GM20000 (cell line): ENCODE results near the gene HAUS3.

Experiments used
- DNase-seq: peaks from one replicate; pipeline ENCODE4 v3.0.0; 2012; ENCODE audit warnings: low spot score
- TF ChIP-seq, protein P1 (sequence below): IDR thresholded peaks from 2 replicates; pipeline ENCODE4 v1.5.1; 2012; ENCODE audit warnings: mild to moderate bottlenecking, control low read depth; ENCODE audit errors: extremely low read depth, missing control alignments

HAUS3 gene

DNA sequence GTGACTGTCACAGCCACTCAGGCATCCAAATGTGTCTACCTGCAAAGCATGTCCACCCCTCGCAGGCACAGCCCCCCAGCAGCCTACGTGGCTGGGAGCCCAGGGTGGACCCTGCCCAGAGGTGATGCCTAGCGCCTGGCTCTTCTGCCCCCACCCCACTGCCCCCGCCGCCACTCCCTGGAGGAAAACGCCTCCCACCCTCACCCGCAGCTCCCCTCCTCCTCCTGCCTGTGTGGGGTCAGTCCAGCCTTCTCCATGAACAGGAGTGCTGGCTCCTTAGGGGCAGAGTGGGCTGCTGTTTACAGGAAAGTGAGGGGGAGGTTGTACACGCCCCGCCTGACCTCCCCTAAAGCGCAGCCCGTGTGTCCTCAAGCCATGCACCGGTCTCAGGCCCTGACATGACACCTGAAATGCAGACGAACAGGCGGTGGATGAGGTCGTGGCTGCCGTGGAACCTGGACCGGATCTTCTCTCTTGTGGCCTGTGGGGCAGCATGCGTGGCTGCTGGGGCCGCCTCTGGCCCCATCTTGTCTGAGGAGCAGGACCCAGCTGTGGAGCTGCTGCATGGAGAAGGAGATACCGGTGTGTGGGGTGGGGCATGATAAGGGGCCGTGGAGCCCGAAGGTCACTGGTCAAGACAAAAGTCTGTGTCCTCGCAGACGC is 31.9 kb upstream of the HAUS3 start:
- DNase-seq = no peak

DNA sequence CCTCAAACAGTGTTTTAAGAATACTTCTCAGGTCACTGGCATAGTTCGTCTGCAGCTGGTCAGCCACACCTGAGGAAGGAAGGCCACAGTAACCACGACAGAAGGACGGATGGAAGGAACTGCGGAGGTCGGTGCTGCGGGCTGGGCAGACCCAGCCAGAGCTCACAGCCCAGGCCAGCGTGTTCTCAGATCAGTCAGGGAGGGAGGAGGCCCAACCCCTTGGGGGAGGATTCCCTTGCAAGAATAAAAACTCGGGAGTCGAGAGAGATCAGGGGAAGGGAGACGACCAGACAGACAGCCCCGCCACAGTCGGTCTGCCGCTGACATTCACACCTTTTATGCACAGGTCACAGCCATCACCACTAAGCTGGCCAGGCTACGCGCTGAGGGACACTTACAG is 31.3 kb upstream of the HAUS3 start:
- no peak for DNase-seq
- TF ChIP-seq, protein P1, sequence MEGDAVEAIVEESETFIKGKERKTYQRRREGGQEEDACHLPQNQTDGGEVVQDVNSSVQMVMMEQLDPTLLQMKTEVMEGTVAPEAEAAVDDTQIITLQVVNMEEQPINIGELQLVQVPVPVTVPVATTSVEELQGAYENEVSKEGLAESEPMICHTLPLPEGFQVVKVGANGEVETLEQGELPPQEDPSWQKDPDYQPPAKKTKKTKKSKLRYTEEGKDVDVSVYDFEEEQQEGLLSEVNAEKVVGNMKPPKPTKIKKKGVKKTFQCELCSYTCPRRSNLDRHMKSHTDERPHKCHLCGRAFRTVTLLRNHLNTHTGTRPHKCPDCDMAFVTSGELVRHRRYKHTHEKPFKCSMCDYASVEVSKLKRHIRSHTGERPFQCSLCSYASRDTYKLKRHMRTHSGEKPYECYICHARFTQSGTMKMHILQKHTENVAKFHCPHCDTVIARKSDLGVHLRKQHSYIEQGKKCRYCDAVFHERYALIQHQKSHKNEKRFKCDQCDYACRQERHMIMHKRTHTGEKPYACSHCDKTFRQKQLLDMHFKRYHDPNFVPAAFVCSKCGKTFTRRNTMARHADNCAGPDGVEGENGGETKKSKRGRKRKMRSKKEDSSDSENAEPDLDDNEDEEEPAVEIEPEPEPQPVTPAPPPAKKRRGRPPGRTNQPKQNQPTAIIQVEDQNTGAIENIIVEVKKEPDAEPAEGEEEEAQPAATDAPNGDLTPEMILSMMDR = no peak

More for the DNA sequence above, 31.9 kb upstream of the HAUS3 start:
- TF ChIP-seq, protein P1 = no peak

DNA sequence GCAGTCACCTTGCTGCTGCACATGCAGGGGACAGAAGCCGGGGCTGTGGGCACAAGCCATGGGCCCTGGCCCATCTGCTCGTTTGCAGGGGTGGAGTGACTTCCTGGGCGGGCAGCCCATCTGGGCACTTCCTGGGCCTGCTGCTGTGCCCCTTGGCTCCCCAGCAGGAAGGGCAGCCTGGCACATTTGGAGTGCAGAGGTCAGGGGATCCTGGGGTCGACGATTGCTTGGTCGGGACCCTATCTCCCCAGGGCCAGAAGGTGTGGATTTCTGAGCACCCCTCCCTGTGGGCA is 30.9 kb upstream of the HAUS3 start:
- DNase-seq = no peak
- TF ChIP-seq, protein P1 = no peak

DNA sequence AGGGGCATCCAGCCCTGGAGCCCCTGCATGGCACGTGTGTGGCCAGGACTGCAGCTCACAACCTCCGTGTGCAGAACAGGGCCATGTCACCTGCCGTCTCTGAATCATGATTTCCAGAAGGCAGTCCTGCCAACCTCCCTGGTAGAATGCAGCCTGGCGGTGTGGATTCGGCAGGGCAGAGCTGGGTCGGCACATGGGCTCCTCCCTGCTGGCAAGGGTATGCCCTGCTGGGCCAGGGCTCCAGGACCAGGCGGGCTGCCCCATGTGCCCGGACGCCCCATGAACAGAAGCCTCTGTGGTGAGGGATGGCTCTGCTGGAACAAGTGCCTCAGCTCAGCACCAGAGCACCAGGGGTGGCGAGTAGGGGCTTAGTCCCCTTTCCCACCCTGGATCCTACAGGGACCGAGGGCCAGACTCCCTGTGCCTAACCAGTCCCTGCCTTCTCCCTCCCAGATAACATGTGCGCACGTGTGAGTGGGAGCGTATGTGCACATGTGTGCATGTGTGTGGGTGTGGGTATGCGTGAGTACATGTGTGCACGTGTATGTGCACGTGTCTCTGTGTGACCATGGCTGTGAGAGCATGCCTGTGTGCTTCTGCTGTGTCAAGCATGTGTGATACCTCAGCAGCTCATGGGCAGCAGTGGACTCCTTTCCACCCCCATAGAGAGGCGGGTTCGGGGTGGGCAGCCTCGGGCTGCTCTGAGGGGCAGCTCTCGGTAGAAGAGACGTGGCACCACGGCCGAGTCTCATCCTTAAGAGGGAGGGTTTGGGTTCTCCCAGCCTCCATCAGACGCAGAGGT is 30.3 kb upstream of the HAUS3 start:
- TF ChIP-seq, protein P1 = no peak
- no peak for DNase-seq

DNA sequence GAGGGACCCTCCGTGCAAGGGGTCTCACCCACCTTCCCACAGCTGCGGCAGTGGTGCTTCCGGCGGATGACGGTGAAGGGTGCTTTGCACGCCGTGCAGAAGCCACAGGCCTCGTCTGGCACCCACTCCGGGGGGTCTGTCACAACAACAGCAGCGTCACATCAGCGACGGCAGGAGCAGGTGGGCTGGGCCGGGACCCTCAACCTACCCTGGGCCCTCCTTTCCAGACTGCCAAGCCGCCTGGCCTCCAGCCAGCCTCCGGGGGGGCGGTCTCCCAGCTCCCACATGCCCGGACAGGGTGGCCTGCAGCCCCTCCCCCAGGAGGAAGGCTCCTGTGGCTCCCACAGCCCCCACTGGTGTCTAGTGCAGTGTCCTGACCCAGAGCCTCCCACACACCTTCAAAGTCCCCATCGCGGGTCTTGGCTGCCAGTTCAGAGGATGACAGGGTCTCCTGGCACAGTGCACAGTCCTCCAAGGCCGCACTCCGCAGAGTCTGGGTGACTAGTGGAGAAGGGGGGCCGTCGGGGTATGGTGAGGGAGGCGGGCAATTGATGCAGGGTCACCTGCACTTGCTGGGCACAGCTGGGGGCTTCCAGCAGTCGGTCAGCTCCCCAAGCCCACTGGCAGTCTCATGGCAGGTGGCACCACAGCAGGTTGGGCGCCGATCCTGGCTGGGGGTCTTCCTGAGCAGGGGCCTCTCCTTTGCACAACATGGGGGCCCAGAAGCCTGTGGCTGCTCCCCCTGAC is 29.5 kb upstream of the HAUS3 start:
- DNase-seq = no peak
- TF ChIP-seq, protein P1 = no peak

DNA sequence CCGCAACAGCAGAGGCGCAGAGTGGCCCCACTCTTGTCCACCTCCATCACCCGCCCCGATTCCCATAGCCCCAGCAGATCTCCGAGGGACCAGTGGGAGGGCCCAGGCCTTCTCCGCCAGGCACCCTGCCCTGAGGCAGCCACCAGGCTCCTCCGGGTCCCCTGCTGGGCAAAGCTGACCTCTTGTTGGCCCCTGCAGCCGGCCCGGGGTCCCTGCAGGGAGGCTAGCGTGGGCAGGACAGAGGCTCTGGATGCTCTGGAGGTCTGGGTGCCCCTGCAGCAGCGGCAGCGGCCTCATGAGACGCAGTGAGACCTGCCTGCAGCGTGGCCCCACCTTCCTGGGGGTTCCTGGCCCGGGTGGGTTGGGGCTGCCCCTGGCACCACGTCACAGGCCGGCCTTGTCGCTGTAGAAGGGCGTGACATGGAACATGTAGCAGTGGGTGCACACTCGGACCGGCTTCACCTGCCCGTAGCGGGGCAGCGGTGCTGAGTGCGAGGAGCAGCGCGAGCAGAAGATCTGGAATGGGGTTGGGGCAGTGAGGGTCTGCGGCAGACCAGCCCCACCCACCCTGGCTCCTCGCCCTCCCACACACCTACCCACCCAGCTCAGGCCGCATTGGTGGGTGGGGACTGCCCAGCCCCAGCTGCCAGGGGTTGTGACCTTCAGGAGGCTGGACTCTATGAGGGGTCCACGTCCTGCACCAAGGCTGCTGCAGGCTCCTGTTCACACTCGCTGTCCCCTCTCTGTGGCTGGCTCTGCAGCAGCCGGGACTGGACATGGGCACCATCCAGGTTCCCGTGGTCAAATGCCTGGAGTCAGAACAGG is 28.6 kb upstream of the HAUS3 start:
- DNase-seq = no peak
- TF ChIP-seq, protein P1 = no peak
